Stimulated activated CD4-positive, alpha-beta T cell treated with anti-CD3 and anti-CD28 coated beads, Interleukin-2, amount 100 ng/mL, for 48 hours (primary cell): Measurements from ENCODE around the gene BORCS6.
"Not testable (repeated sequence)": the region's sequence is repeated elsewhere in the genome, so short reads cannot be mapped to it uniquely, and the experiment has no call there.

ENCODE experiments used
- DNase-seq, 2 donors: peaks; one replicate each; pipeline ENCODE4 v3.0.0-alpha.2; 2020

BORCS6 gene

DNA sequence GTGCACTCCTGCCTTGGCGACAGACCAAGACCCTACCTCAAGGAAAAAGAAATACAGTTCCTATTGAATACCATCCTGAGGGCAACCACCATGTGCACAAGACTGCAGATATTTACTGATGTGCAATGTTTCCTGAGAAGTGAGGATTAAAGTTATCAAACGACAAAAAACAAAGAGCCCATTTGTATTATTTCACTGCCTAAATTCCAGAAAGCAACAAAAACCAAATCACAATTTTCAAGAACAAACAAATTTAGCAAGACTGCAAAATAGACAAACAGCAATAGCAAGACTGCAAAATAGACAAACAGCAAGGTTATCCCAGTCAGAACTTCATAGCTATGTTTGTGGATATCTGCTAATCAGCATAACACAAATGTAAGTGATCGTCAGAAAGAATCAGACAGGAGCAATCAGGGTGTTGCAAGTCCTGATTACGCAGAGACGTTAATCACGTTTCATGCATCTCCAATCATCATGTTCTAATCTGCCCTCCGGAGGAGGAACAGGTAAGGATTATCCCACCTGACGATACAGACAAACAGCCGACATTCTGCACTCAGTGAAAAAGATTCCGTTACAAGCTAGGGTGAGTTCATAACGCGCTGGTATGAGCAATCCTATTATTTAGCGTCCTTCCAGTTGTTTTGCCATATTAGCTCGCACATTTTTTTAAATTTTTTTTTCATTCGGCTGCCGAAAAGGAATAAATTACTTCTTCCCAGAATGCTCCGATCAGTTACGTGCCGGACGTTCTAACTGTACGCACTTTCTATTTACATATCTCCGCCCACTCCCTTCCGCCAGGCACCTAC lies 16.7 kb downstream of the BORCS6 start:
- peak in 1 of 2 donors; percentile 69 for DNase-seq

DNA sequence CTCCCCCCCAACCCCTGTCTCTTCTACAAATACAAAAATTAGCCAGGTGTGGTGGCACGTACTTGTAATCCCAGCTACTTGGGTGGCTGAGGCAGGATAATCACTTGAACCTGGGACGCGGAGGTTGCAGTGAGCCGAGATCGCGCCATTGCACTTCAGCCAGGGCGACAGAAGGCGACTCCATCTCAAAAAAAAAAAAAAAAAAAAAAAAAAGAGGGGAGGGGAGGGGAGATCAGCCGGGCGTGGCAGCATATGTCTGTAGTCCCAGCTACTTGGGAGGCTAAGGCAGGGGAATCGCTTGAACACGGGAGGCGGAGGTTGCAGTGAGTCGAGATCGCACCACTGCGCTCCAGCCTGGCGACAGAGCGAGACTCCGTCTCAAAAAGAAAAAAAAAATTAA lies 19.8 kb downstream of the BORCS6 start:
- DNase-seq = not testable (repeated sequence)

DNA sequence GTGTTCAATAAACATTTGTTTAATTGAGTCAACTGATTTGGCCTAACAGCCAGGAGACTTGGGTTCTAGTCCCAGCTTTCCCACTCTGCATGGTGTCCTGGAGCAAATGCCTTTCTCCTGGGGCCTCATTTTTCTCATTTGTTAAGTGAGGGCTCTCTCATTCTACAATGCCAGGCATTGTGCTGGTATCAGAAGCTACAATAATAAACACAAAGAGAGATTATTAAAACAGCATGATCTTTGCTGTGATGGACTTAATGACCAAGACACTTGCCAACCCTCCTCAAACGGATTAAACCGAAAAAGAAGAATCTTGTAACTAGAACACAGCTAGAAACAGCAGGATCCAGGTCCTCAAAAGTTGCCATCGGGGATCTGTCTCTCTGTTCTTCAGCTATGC lies 22.5 kb downstream of the BORCS6 start:
- DNase-seq = no peak

DNA sequence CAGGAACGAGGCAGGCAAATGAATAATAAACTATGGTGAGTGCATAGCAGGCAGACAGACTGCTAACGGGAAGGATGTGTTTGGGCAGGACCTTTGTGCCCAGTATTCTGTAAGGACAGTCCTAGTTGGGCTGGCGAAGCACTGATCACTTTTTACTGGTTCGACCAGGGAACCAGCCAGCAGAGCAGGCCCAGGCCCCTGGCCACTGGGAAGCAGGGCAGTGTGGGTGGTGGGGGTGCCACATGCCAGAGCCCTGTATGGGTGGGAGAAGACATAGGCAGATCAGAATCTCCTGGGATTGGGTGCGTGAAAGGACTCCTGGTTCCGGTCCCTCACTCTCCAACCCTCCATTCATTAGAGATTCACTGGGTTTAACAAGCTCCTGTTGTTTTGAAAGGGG lies 23.2 kb downstream of the BORCS6 start:
- no peak for DNase-seq

DNA sequence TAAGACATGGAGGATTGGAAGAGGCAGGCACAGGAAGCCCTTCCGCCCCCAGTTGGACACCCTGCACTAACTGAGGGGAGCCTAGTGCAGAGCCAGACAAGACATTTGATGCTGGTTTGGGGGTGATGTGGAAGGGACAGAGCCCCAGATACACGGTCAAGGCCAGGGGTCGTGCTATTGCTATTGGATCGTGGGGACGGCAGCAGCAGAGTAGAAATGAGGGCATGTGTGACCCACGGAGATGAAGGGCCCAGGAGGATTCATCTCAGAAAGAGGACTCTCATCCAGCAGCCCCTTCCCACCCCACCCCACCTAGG lies 25.2 kb downstream of the BORCS6 start:
- no peak for DNase-seq

DNA sequence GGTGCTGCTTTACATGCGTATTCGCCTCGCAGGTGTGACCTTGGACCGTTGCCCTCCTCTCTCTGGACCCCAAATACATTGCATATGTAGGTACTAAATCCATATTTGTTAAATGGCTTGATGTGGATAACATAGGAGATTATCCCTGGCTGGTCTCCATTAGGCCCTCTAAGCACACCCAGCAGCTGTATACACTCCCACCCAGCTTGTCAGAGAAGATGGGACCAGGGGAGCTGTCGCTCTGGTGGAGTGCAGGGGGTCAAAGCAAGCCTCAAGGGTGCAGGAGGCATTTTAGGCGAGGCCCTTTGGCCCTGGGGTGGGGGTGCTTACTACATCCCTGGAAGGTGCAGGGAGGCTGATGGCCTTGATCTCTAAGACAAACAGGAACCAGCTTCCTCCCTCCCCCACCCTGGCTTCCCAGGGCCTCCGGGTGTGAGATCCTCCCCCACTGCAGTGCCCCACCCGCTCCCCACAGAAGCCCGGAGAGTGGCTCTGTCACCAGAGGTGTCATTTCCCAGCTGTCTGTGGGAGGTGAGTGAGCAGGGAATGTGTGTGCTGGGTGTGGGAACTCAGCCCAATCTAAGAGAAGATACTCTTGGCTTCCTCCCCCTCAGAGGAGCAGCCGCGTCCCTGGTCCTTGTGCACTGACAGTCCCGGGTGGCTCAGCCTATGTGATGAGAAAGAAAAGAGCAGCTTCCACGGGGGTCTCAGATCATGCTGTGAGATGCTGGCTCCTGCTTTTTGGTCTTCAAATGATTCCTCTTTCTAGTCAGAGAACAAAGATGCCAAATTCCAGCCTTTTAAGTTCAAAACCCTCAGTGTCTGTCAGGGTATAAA lies 25.8 kb downstream of the BORCS6 start:
- peak; percentile 63 to 70 for DNase-seq

DNA sequence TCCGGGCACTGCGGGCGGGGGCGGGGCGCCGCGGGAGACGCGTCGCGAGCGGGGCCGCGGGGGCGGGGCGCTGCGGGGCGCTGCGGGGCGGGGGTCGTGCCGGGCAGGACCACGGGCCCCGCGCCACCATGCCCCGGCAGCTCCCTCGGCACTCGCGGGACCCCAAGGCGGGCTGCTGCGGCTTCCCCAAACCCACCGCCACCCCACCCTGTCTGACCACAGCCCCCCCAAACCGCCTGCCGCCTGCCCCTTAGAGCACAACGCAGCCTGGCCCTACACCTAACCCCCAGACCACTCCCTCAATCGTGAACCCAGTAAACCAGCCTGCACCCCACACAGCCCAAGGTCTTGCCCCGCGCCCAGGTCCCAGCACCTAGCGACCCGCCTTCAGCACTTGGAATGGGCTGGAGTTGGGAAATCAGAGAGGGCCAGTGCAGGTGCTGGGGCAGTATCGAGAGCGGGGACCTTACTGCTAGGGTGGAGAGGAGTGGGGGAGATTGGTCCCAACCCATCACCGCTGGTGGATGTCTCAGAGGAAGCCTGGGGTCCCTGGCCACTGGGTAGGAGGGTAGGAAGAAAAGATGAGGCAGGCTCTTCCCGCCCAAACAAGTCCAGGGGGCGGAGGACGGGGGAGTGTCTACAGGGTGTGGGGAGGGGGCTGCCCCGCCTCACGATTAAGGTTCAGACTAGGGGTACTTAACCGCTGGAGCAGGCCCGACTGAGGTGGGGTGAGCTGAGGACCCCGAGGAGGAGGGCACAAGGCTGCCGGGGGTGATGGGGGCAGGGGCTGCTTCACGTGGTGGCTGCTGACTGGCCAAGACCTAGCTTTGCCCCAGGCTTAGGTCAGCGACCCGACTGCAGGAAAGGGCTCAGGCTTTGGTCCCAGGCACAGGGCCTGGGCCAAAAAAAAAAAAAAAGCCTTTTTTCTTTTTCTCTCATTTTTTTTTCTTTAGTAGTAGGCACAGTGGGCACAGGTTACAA lies 26.7 kb downstream of the BORCS6 start:
- no peak for DNase-seq

DNA sequence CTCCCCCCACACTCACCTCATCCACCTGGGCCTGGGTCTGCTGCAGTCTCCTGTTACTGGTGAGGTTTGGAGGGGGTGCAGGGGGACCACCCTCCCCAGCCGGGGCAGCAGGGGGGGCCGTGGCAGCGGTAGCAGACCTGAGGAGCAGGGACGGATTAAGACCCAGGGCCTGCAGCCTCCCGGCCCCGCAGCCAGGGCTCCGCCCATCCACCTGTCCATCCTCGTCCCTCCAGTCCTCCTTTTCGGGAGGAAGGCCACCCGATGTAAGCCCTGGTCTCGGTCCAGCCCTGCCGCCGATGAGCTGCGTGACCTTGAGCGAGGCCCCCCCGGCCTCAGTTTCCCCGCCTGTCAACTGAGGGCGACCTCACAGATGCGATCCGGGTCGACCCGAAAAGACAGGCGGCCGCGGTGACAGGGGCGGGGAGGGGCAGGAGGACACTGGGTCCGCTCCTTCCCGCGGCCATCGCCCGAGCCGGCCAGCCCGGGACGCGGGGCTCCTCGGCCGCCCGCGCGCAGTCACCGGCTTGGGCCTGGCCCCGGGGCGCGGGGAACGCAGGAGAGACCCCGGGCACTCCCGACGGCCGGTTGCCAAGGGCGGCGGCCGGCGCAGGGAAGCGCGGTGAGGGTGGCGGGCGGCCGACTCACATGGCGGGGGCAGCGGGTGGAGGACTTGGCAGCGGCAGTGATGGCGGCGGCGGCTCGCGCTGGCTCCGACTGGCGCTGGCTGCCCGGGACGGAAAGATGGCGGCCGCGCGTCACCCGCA lies 27.6 kb downstream of the BORCS6 start, which contains the start of gene VAMP2:
TSS of gene VAMP2 (minus strand) at position 716 of the 764 bp plus-strand sequence. CDS start at position 647, 69 bp downstream.
- peak; percentile 71 to 82 for DNase-seq

DNA sequence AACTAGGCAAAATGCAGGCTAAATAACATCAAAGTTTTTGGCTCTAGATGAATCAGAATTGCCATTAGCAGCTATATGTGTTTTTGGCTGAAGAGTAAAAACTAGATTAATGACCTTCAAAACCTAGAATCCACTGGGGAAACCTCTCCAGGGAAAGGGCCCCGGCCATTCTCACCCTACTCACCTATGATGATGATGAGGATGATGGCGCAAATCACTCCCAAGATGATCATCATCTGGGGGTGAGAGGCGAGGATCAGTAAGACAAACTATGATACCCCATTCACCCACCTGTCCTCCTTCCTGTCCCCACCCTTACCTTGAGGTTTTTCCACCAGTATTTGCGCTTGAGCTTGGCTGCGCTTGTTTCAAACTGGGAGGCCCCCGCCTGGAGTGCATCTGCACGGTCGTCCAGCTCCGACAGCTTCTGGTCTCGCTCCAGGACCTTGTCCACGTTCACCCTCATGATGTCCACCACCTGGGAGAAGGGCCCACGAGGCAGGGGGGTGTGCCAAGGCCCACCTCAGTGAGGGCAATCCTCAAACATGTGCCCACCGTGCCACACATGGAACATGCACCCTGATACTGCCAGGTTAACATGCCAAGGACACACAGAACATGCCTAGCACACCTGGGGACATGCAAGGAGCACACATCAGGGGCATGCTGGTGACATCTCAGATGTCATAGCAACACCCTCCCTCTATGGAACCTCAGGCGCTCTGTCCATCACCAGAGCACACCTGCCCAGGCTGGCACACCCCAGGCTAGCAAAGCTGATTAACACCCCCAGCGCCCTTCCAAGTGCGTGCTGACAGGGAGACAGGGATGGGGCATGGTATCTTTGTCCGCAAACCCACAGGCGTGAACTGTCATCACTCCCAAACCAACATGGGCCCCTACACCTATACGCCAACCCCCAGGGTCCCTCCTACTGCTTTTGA lies 28.4 kb downstream of the BORCS6 start:
- DNase-seq = no peak

DNA sequence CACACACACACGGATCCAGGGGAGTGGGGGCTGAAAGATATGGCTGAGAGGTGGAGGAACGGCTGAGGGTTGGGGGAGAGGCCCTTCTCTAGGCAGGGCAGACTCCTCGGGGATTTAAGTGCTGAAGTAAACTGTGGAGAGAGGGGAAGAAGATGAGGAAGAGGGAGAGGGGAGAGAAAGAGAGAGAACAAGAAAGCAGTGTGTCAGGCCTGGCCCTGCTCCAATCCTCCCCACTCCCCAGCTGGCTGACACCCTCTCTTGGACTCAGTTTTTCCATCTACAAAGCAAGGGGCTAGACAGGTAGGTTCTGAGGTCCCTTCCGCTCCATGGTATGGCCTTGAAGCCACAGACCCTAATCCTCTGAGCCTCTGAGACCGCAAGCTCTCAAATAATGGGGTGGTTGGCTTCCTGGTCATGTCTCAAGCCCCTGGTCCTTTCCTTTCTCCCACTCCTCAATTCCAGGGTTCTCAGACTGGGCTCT lies 29.2 kb downstream of the BORCS6 start:
- no peak for DNase-seq

DNA sequence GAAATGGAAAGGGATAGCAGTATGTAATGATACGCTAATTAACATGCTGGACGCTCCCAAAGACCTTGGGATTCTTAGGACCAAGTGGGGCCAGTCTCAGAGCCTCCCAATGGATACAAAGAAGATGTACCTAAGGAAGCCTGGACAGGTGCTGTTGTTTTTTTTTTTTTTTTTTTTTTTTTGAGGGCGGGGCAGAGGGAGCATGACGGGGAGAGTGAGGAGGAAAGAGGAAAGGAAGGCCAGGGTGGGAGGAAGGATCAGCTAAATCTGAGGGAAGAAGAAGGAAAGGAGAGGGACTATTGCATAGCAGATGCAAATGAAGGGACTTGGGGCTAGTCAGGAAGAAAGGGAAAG lies 29.8 kb downstream of the BORCS6 start:
- DNase-seq = no peak

DNA sequence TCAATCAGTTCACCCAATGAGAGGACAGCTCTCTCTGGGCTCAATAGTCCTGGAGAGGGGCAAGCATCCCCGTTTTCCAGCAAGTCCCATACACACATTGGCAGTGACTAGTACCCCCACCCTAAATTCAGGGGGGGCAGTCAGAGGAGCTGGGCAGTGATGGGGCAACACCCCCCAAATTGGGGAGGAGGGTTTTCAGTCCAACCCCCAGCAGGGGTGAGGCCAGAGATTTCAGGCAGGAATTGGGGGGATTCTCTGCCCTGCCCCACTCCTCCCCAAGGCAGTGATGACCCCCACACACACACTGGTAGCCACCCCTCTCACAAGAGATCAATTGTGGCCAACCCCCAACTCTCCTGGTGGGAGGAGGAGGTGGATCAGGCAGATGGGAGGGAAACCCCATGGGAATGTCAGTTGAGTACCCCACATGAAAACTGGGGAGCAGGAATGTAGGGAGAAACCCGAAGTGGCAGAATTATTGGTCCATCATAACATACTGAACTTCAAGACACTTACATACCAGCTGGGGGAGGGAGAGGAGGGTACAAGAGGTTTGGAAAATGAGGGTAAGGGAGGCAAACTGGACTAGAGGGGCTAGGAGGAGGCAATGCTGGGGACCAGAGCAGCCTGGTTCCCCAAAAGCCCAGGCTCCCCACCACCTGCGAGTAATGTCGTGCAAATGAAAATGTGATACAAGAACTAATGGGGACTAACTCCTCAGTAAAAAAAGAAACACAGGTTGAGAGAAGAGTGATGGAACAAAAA lies 30.3 kb downstream of the BORCS6 start:
- DNase-seq = no peak

DNA sequence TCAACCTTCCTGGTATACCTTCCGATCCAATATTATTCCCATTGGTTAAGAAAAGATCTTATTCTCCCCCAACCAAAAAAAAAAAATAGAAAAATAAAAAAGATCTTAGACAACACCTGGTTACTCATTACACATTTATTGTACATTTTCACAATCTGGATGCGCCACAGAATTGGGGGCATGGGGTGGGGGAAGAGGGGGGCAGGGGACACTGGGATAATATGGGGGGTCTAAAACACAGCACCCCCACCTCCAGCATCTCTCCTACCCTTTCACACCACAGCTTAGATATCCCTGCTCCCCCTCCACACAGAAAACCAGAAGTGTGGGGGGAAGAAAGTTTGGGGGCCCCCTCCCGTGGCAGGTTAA lies 31.0 kb downstream of the BORCS6 start:
- DNase-seq = no peak

DNA sequence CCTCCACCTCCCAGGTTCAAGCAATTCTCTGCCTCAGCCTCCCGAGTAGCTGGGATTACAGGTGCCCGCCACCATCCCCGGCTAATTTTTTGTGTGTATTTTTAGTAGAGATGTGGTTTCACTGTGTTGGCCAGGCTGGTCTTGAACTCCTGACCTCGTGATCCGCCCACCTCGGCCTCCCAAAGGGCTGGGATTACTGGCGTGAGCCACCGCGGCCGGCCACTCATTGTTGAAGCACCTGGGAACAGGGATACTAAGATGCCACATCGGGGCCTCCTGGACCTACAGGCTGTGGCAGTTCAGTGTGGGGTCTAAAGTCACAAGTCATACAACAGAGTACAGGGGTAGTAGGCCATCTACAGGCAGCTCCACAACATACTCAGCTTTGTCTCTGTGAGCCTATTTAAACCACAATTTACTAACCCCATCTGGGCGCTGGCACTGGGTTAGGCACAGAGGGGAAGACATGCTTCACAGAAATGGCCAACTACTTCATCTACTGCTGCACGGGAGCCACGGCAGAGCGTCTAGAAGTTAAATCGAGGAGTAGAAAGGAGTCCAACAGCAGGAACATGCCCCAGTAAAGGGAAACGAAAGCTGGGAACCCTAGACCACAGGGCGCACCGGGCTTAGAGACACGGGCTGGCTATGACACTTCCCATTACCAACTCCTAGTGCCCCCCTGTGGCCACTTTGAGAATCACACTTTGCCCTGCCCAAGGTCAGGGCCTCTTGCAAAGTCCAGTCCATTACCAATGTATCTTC lies 31.5 kb downstream of the BORCS6 start:
- DNase-seq = peak; percentile 89 to 94

DNA sequence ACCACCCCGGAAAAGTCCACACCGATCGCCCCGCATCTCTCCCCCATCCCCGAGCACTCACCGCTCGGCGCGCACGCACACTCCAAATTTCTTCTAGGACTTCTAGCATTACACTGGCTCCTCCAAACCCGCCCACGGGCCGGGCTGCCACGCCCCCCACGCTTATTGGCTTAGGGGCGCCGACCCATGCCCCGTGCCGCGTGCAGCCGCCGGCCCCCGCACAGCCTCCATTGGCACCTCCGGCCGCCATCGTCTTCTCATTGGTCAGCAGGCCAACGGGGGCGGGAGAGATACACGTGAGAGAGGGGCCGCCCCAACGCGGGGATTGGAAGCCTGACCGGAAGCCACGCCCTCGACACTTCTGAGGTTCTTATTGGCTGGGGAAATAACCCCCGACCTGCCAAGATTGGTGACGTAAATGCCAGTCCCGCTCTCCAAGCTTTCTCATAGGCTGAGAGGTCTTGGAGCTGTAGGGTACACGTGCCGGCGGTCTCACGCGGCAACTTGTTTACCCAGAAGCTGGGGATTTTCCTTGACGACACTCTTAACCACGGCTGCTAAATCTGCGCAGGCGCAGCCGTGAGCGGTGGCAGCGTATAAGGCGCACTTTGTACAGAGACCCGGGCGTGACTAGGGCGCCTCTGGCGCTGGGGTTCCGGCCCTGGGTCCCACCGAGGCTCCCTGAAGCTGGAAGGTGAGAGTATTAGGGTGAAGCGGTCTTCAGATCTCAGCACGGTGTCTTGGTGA lies 33.6 kb downstream of the BORCS6 start:
- peak; percentile 99 to 100 for DNase-seq

DNA sequence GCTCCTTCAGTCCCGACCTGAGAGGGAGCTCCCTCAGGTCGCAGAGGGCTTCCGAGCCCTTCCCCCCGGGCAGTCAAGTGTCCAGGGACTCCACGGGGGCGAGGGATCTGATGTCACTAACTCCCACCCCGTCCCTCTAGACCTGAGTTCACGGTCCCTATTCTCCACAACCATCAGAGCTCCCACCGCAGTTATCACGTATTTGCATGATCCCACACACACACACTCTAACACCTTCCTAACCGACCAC lies 34.1 kb downstream of the BORCS6 start:
- DNase-seq = no peak

DNA sequence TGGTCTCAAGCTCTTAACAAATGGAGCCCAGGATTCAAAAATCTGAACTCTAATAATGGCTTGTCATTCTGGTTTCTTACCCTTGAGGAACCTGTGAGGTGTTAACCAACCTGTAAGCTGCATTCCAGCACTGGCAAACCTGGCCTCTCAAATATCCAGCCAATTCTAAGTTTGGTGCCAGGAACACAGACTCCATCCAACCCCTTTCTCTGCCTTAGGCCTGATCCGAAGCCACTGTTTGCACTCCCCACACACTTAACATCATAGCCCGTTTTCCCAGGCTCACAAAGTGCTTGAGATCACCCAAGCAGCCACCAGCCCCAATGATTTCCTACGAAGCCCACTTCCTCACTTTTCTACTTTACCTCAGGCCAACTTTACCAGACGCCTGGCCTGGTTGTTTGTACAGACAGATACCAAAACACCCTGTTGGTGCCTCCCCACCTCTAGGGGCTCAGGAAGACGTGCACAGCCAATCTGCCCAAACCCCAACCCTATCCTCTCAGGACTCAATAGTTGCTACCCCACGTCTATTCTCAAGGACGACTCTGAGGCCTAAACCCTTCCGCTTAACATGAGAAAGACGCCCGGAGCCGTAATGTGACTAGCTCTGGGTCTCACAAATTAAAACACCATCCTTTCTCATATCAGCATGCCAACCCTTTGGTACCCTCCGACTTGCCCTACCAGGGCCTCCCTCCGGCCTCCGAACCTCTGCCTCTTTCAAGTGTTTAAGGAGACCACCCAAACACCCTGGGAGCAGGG lies 34.6 kb downstream of the BORCS6 start:
- DNase-seq = no peak

DNA sequence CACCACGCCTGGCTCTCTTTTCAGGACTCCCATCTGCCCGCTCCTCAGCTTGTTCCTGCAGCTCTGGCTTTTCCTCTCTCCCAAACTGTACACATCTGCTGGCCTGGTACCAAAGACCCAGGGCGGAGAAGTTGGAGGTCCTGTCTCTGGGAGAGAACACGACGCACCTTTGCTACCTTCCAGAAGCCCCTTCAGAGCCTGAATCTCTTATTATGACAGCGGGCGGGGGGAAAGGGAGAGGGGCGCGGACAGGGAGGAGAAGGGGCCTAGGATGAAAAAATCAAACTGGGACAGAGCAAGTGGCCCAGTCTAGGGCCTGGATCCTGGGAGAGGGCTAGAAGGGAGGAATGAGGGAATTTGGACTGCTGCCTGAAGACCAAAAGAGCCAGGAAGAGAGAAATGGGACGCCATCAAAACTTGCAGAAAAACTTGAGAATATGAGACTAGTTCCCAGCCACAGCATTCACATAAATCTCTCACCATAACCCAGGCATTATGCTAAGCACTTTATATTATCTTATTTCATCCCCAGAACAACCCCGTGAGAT lies 35.3 kb downstream of the BORCS6 start:
- DNase-seq = no peak
